Natural killer cell (primary cell): ENCODE measurements around the gene FGGY. TPM values are rescaled to one million over a fixed set of nuclear protein-coding genes. Genes with fewer than 3 reads are reported as not detected.

Source experiments
- ATAC-seq, 3 donors: fragments of 150-1000 bp in 2 of 3; fragments of 200-7000 bp in 1 of 3; cut with Tn5 transposase; 1 replicate in 1 of 3; 2 replicates in 2 of 3; pipeline ENCODE4 v1.10.0; 2021; ENCODE audit warnings: mild to moderate bottlenecking in 2 of 3, moderate library complexity in 2 of 3
- DNase-seq, 2 donors: peaks; one replicate each; pipeline versions ENCODE4 v3.0.0 to v3.0.0-alpha.2; 2013 to 2021; ENCODE audit warnings: mixed read lengths in 1 of 2
- H3K27ac ChIP-seq: one replicate; pipeline ENCODE4 v1.5.1; 2013; ENCODE audit warnings: mild to moderate bottlenecking, low read length
- H3K27me3 ChIP-seq: one replicate; pipeline ENCODE4 v1.6.1; 2013; ENCODE audit warnings: low read length; ENCODE audit not compliant: control insufficient read depth, insufficient read depth
- H3K36me3 ChIP-seq: one replicate; pipeline ENCODE4 v1.6.1; 2013; ENCODE audit warnings: low read length; ENCODE audit not compliant: control insufficient read depth, insufficient read depth
- H3K4me1 ChIP-seq: one replicate; pipeline ENCODE4 v1.6.1; 2013; ENCODE audit warnings: low read length; ENCODE audit not compliant: control insufficient read depth, insufficient read depth
- H3K4me3 ChIP-seq: one replicate; pipeline ENCODE4 v1.5.1; 2013; ENCODE audit warnings: low read length
- H3K9me3 ChIP-seq: one replicate; pipeline ENCODE4 v1.6.1; 2013; ENCODE audit warnings: low read length; ENCODE audit not compliant: control insufficient read depth, insufficient read depth
- H3K27ac Mint-ChIP-seq, 2 donors: one replicate each; pipeline ENCODE4 v1.8.0; 2022; ENCODE audit warnings: mild to moderate bottlenecking in 2 of 2, mixed read lengths in 2 of 2, moderate library complexity in 1 of 2
- H3K27me3 Mint-ChIP-seq, 2 donors: one replicate each; pipeline ENCODE4 v1.8.0; 2022; ENCODE audit warnings: low read depth in 2 of 2, mixed read lengths in 2 of 2
- H3K36me3 Mint-ChIP-seq: one replicate; pipeline ENCODE4 v1.8.0; 2022; ENCODE audit warnings: mixed read lengths
- H3K4me1 Mint-ChIP-seq, 2 donors: one replicate each; pipeline ENCODE4 v1.8.0; 2022; ENCODE audit warnings: mixed read lengths in 2 of 2
- H3K4me3 Mint-ChIP-seq: one replicate; pipeline ENCODE4 v1.8.0; 2022; ENCODE audit warnings: mild to moderate bottlenecking, moderate library complexity, mixed read lengths
- H3K9me3 Mint-ChIP-seq, 2 donors: one replicate each; pipeline ENCODE4 v1.8.0; 2022; ENCODE audit warnings: mixed read lengths in 2 of 2
- WGBS: methylation state at CpG from one replicate; pipeline ENCODE4 v1.1.7; 2013; ENCODE audit warnings: missing lambda C conversion rate; ENCODE audit not compliant: insufficient coverage; 5-methylcytosine and 5-hydroxymethylcytosine counted together
- intact Hi-C: fragments of 100-400 bp; cut with micrococcal nuclease; formaldehyde crosslinking; loops from one replicate; pipeline ENCODE4 v1.14.2; 2022
- total RNA-seq, 4 donors: library from RNA; stranded (reverse); fragments of 120-200 nt in 1 of 4; gene quantifications; one replicate each; pipeline versions ENCODE4 v1.2.3 to v1.2.4, GENCODE V29; 2013 to 2022
- TF ChIP-seq, protein P1 (sequence below): fragments of 200-600 bp; IDR thresholded peaks from one replicate; pipeline ENCODE4 v1.8.0; 2022; ENCODE audit warnings: antibody characterized with exemption

Gene FGGY
- total RNA-seq, 3 donors from 2014 or later (not counting 1 experiment from before 2014, with no cell fraction given), result 21.8 to 31.5 (median 21.8) TPM

DNA sequence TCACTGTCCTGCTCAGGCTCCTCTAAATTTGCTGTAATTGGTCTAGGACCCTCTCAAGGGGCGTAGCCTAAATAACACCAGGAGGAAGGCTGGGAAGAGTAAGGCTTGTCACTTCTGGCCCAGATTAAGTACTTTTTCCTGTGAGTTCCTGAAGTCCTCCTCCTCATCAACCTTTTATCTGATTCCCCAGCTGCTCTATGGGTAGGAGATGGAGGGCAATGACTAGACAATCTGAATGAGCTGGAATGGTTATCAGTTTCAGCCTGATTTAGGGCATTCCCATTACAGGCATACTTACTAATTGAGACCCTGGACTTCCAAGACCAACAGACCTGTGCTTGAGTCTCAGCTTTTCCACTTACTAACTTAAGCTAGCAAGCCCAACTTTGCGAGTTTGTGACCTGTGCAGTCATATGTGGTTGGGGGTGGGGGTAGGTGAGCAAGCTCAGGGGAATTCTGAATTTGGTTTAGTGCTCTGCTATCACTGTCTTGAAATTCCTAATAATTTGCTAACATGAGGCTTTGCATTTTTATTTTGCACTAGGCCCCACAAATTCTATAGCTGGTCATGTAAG lies 18.0 kb upstream of the FGGY start:
- Mint-ChIP-seq H3K4me1 (no peaks in the 10 kb centered on the region), H3K36me3 (peaks cover 2% of the 10 kb centered on the region), H3K27ac (no peak overlapping the region), H3K27me3 (peaks cover 6 to 51% of the 10 kb centered on the region in 2 donors), H3K4me3 (no peak overlapping the region), H3K9me3 (no peaks in the 10 kb centered on the region)
- DNase-seq (no peak), ATAC-seq (no peak)
- H3K4me3 ChIP-seq, result no peak overlapping the region
- H3K9me3 ChIP-seq, result no peaks in the 10 kb centered on the region
- intact Hi-C loops, result no loop called here
- peaks cover 2% of the 10 kb centered on the region for H3K27me3 ChIP-seq
- H3K27ac ChIP-seq, result no peak overlapping the region
- no peaks in the 10 kb centered on the region for H3K36me3 ChIP-seq
- 94% methylated on average over 2 of the region's 2 CpGs for WGBS
- no peaks in the 10 kb centered on the region for H3K4me1 ChIP-seq
- TF ChIP-seq, protein P1, sequence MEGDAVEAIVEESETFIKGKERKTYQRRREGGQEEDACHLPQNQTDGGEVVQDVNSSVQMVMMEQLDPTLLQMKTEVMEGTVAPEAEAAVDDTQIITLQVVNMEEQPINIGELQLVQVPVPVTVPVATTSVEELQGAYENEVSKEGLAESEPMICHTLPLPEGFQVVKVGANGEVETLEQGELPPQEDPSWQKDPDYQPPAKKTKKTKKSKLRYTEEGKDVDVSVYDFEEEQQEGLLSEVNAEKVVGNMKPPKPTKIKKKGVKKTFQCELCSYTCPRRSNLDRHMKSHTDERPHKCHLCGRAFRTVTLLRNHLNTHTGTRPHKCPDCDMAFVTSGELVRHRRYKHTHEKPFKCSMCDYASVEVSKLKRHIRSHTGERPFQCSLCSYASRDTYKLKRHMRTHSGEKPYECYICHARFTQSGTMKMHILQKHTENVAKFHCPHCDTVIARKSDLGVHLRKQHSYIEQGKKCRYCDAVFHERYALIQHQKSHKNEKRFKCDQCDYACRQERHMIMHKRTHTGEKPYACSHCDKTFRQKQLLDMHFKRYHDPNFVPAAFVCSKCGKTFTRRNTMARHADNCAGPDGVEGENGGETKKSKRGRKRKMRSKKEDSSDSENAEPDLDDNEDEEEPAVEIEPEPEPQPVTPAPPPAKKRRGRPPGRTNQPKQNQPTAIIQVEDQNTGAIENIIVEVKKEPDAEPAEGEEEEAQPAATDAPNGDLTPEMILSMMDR, result no peak

DNA sequence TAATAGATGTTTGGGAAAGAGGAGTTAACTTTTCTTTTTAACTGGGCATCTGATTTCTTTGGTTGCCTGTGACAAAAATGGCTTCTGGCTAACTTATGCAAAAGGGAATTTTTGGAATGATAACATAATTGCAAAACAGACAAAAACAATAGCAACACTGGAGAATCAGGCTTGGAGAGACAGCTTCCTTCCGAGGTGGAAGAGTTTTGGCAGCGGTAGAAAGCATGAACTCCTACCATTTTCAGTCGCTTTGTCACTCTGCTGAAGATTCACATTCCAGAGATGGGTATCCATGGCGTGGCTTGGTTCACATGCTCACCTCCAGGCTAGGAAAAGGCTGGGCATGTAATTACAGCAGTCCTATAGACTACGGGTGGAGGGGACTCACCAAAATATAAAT lies 17.2 kb upstream of the FGGY start:
- H3K4me3 ChIP-seq, result no peak overlapping the region
- peaks cover 2% of the 10 kb centered on the region for H3K27me3 ChIP-seq
- no peaks in the 10 kb centered on the region for H3K36me3 ChIP-seq
- Mint-ChIP-seq H3K27ac (no peak overlapping the region), H3K4me1 (no peaks in the 10 kb centered on the region), H3K4me3 (no peak overlapping the region), H3K36me3 (peaks cover 6% of the 10 kb centered on the region), H3K9me3 (no peaks in the 10 kb centered on the region), H3K27me3 (peaks cover 6 to 59% of the 10 kb centered on the region in 2 donors)
- WGBS, result 96% methylated on average over 5 of the region's 5 CpGs
- H3K27ac ChIP-seq, result no peak overlapping the region
- DNase-seq, result no peak
- TF ChIP-seq, protein P1, result no peak
- no peaks in the 10 kb centered on the region for H3K9me3 ChIP-seq
- H3K4me1 ChIP-seq, result no peaks in the 10 kb centered on the region
- no peak for ATAC-seq
- intact Hi-C loops, result no loop called here

DNA sequence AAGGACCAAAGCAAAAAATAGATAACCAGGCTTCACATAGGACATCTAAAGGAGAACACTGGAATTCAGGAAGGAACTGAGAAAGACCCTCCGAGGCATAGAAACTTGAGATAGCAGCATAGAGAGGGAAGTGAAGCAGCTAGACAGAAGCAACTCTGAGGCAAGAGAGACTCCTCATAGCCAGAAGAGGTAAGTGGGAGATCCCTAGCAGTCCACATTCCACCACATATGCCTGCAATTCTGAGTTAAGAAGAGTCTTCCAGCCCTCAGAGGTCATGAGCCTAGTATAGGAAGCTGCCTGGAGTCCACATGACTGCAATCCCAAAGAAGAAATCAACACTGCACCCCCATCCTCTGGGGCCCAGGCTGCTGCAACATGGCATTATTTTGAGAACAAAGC lies 13.9 kb upstream of the FGGY start:
- Mint-ChIP-seq H3K4me1 (no peaks in the 10 kb centered on the region), H3K36me3 (peaks cover 6% of the 10 kb centered on the region), H3K27ac (no peak overlapping the region), H3K27me3 (peaks cover 3 to 38% of the 10 kb centered on the region in 2 donors), H3K9me3 (no peaks in the 10 kb centered on the region), H3K4me3 (no peak overlapping the region)
- Histone ChIP-seq H3K27me3 (no peaks in the 10 kb centered on the region), H3K4me3 (no peak overlapping the region), H3K27ac (no peak overlapping the region), H3K36me3 (no peaks in the 10 kb centered on the region), H3K4me1 (no peaks in the 10 kb centered on the region), H3K9me3 (no peaks in the 10 kb centered on the region)
- intact Hi-C loops, result no loop called here
- DNase-seq, result no peak
- TF ChIP-seq, protein P1, result no peak
- WGBS, result 79% methylated on average over 1 of the region's 1 CpG
- no peak for ATAC-seq

DNA sequence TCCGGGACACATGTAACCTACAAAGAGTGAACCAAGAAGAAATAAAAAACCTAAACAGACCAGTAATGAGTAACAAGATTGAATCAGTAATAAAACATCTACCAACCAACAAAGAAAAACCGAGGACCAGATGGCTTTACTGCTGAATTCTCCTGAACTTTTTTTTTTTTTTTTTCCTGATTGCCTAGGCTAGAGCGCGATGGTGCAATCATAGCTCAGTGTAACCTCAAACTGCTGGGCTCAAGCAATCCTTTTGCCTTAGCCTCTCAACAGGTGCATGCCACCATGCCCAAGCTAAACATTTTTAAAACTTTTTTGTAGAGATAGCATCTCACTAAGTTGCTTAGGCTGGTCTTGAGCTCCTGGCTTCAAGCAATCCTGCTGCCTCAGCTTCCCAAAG lies 11.2 kb upstream of the FGGY start:
- 93% methylated on average over 4 of the region's 4 CpGs for WGBS
- peaks cover 6% of the 10 kb centered on the region for H3K36me3 Mint-ChIP-seq
- no peaks in the 10 kb centered on the region for H3K36me3 ChIP-seq
- peaks cover 7 to 14% of the 10 kb centered on the region in 2 donors for H3K4me1 Mint-ChIP-seq
- no peak for DNase-seq
- intact Hi-C loops, result no loop called here
- no peaks in the 10 kb centered on the region for H3K9me3 ChIP-seq
- H3K4me3 ChIP-seq, result no peak overlapping the region
- ATAC-seq, result no peak
- H3K27me3 ChIP-seq, result no peaks in the 10 kb centered on the region
- TF ChIP-seq, protein P1, result no peak
- H3K27ac ChIP-seq, result no peak overlapping the region
- H3K9me3 Mint-ChIP-seq, result no peaks in the 10 kb centered on the region
- H3K4me1 ChIP-seq, result peaks cover 6% of the 10 kb centered on the region
- H3K4me3 Mint-ChIP-seq, result no peak overlapping the region
- H3K27ac Mint-ChIP-seq, result no peak overlapping the region
- peaks cover 5 to 29% of the 10 kb centered on the region in 2 donors for H3K27me3 Mint-ChIP-seq
